H1 (cell line): Measurements from ENCODE around the gene SLC52A3. TPM values are rescaled to one million over a fixed set of nuclear protein-coding genes. Genes with fewer than 3 reads are reported as not detected.

Source experiments
- CTCF ChIA-PET: fragments of 300-600 bp; sonication (Branson Sonifier 250); formaldehyde crosslinking; loops from one replicate; lab custom pipeline; 2021; ENCODE audit not compliant: partially characterized antibody; lab: Charles Lee
- POLR2A ChIA-PET: fragments of 300-600 bp; sonication (Branson Sonifier 250); formaldehyde crosslinking; loops from one replicate; lab custom pipeline; 2021; ENCODE audit warnings: inconsistent platforms; ENCODE audit not compliant: partially characterized antibody; lab: Charles Lee
- DNase-seq, 2 experiments: peaks; one replicate each; pipeline versions ENCODE4 v3.0.0 to v3.0.0-alpha.2; 2010 to 2022; ENCODE audit warnings: low spot score in 2 of 2, low read depth in 1 of 2, mixed read lengths in 1 of 2
- FAIRE-seq: peaks from 2 replicates; lab custom pipeline; 2011; peaks lifted over from hg19 to GRCh38; lab: Jason Lieb, UNC
- H2AFZ ChIP-seq: 2 replicates; pipeline ENCODE4 v1.8.1; 2012; ENCODE audit warnings: low read length, inconsistent platforms
- H2AK5ac ChIP-seq: 2 replicates; pipeline ENCODE4 v1.6.1; 2013; ENCODE audit warnings: low read depth, low read length
- H2BK120ac ChIP-seq: replicated peaks from 2 replicates; pipeline ENCODE3; 2013; ENCODE audit warnings: low read depth, low read length, inconsistent platforms
- H2BK12ac ChIP-seq: 2 replicates; pipeline ENCODE4 v1.6.1; 2013; ENCODE audit warnings: low read depth, low read length
- H2BK15ac ChIP-seq: 2 replicates; pipeline ENCODE4 v1.6.1; 2013; ENCODE audit warnings: low read length
- H2BK20ac ChIP-seq: 2 replicates; pipeline ENCODE4 v1.6.1; 2013; ENCODE audit warnings: low read length
- H2BK5ac ChIP-seq: 2 replicates; pipeline ENCODE4 v1.6.1; 2013; ENCODE audit warnings: low read depth, low read length
- H3K14ac ChIP-seq: 2 replicates; pipeline ENCODE4 v1.6.1; 2013; ENCODE audit warnings: inconsistent platforms; ENCODE audit not compliant: insufficient read length
- H3K18ac ChIP-seq: 2 replicates; pipeline ENCODE4 v1.6.1; 2013; ENCODE audit warnings: low read length; ENCODE audit errors: extremely low read depth
- H3K23ac ChIP-seq: 2 replicates; pipeline ENCODE4 v1.6.1; 2013; ENCODE audit warnings: inconsistent platforms; ENCODE audit not compliant: insufficient read length
- H3K23me2 ChIP-seq: 2 replicates; pipeline ENCODE4 v1.6.1; 2013; ENCODE audit warnings: low read depth, low read length
- H3K27ac ChIP-seq: 2 replicates; pipeline ENCODE4 v1.6.1; 2011; ENCODE audit warnings: low read depth, low read length, inconsistent platforms
- H3K27me3 ChIP-seq, 4 experiments: replicated peaks in 1 of 4; 1 replicate in 1 of 4; 2 replicates in 3 of 4; pipeline versions ENCODE4 v1.6.1 to v1.8.1; 2011 to 2013; ENCODE audit warnings: low read length in 3 of 4, mild to moderate bottlenecking in 3 of 4, inconsistent platforms in 2 of 4, mixed read lengths in 2 of 4, moderate library complexity in 1 of 4; ENCODE audit not compliant: control insufficient read depth in 3 of 4, insufficient read depth in 3 of 4; ENCODE audit errors: extremely low read depth in 1 of 4
- H3K36me3 ChIP-seq, 4 experiments: 2 replicates each; pipeline versions ENCODE4 v1.6.1 to v1.8.1; 2011 to 2013; ENCODE audit warnings: mild to moderate bottlenecking in 4 of 4, low read length in 3 of 4, moderate library complexity in 2 of 4, control low read depth in 1 of 4, inconsistent platforms in 1 of 4; ENCODE audit not compliant: insufficient read depth in 4 of 4, control insufficient read depth in 2 of 4
- H3K4ac ChIP-seq: replicated peaks from 2 replicates; pipeline ENCODE3; 2013; ENCODE audit warnings: low read length, low read depth, mixed read lengths, inconsistent platforms; ENCODE audit not compliant: insufficient read length
- H3K4me1 ChIP-seq, 4 experiments: replicated peaks in 1 of 4; 1 replicate in 1 of 4; 2 replicates in 3 of 4; pipeline versions ENCODE4 v1.6.1 to v1.8.1; 2011 to 2013; ENCODE audit warnings: low read length in 3 of 4, inconsistent platforms in 2 of 4, mixed read lengths in 1 of 4; ENCODE audit not compliant: insufficient read depth in 4 of 4, control insufficient read depth in 3 of 4
- H3K4me2 ChIP-seq, 2 experiments: 2 replicates each; pipeline versions ENCODE4 v1.6.1 to v1.8.1; 2011 to 2013; ENCODE audit warnings: low read depth in 2 of 2, low read length in 2 of 2, control low read depth in 1 of 2, inconsistent platforms in 1 of 2, mild to moderate bottlenecking in 1 of 2; ENCODE audit not compliant: insufficient read depth in 1 of 2
- H3K4me3 ChIP-seq, 4 experiments: fragments of 200-600, 300-600 bp in 1 of 4; sonication (generic), shearing (Covaris generic), sonication (Bioruptor Twin) in 1 of 4; 2 replicates each; pipeline versions ENCODE4 v1.5.1 to v1.8.1; 2011 to 2016; ENCODE audit warnings: low read length in 4 of 4, low read depth in 3 of 4, control low read depth in 2 of 4, inconsistent platforms in 2 of 4, mild to moderate bottlenecking in 2 of 4, mixed read lengths in 1 of 4, moderate library complexity in 1 of 4; ENCODE audit not compliant: insufficient read depth in 2 of 4; ENCODE audit errors: extremely low read depth in 1 of 4
- H3K56ac ChIP-seq: replicated peaks from 2 replicates; pipeline ENCODE3; 2013; ENCODE audit warnings: low read depth, mild to moderate bottlenecking, mixed read lengths, low read length, inconsistent platforms; ENCODE audit not compliant: insufficient read length
- H3K79me1 ChIP-seq: 2 replicates; pipeline ENCODE4 v1.6.1; 2013; ENCODE audit warnings: low read depth, low read length, control low read depth
- H3K79me2 ChIP-seq, 2 experiments: 2 replicates each; pipeline versions ENCODE4 v1.6.1 to v1.8.1; 2012 to 2013; ENCODE audit warnings: low read length in 2 of 2, mild to moderate bottlenecking in 2 of 2, inconsistent platforms in 1 of 2; ENCODE audit not compliant: insufficient read depth in 2 of 2, control insufficient read depth in 1 of 2
- H3K9ac ChIP-seq, 4 experiments: replicated peaks in 1 of 4; 1 replicate in 1 of 4; 2 replicates in 3 of 4; pipeline versions ENCODE4 v1.6.1 to v1.8.1; 2011 to 2013; ENCODE audit warnings: low read depth in 3 of 4, low read length in 3 of 4, control low read depth in 2 of 4, mild to moderate bottlenecking in 2 of 4, moderate library complexity in 2 of 4, inconsistent platforms in 1 of 4; ENCODE audit errors: extremely low read depth in 1 of 4
- H3K9me3 ChIP-seq, 2 experiments: 2 replicates each; pipeline versions ENCODE4 v1.6.1 to v1.8.1; 2012 to 2013; ENCODE audit warnings: mild to moderate bottlenecking in 2 of 2, moderate library complexity in 2 of 2, control low read depth in 1 of 2, inconsistent platforms in 1 of 2, low read depth in 1 of 2, low read length in 1 of 2, mixed read lengths in 1 of 2; ENCODE audit not compliant: insufficient read depth in 2 of 2
- H4K20me1 ChIP-seq, 2 experiments: replicated peaks in 1 of 2; 2 replicates each; pipeline versions ENCODE3 to v1.8.1; 2011 to 2013; ENCODE audit warnings: inconsistent platforms in 2 of 2, low read length in 2 of 2, mild to moderate bottlenecking in 1 of 2; ENCODE audit not compliant: insufficient read depth in 2 of 2, control insufficient read depth in 1 of 2
- H4K5ac ChIP-seq: 2 replicates; pipeline ENCODE4 v1.6.1; 2013; ENCODE audit warnings: low read length, low read depth, mixed read lengths, inconsistent platforms; ENCODE audit not compliant: insufficient read length
- H4K8ac ChIP-seq: 2 replicates; pipeline ENCODE4 v1.8.0; 2013; ENCODE audit warnings: mild to moderate bottlenecking, moderate library complexity, low read length, inconsistent platforms; ENCODE audit not compliant: insufficient read depth; ENCODE audit errors: extremely low read depth
- H4K91ac ChIP-seq: replicated peaks from 2 replicates; pipeline ENCODE3; 2013; ENCODE audit warnings: low read length, mixed read lengths, inconsistent platforms; ENCODE audit not compliant: insufficient read length
- CEBPB ChIP-seq: IDR thresholded peaks from 2 replicates; pipeline ENCODE4 v1.6.1; 2012; ENCODE audit warnings: low read depth, low read length
- HDAC6 ChIP-seq: IDR thresholded peaks from one replicate; pipeline ENCODE4 v1.7.1; 2012; ENCODE audit warnings: low read depth, mild to moderate bottlenecking, inconsistent platforms, low read length, moderate library complexity
- JUND ChIP-seq: IDR thresholded peaks from 2 replicates; pipeline ENCODE4 v1.6.1; 2011; ENCODE audit warnings: mild to moderate bottlenecking, improper control_type of control experiment, low read length
- MAFK ChIP-seq: IDR thresholded peaks from 2 replicates; pipeline ENCODE4 v1.6.1; 2012; ENCODE audit warnings: low read depth, mild to moderate bottlenecking, improper control_type of control experiment, low read length
- POLR2AphosphoS5 ChIP-seq: IDR thresholded peaks from 2 replicates; pipeline ENCODE4 v1.6.1; 2011; ENCODE audit warnings: low read depth, low read length
- POU5F1 ChIP-seq: IDR thresholded peaks from 2 replicates; pipeline ENCODE4 v1.6.1; 2011; ENCODE audit warnings: low read depth, mild to moderate bottlenecking, low read length, moderate library complexity
- RFX5 ChIP-seq: IDR thresholded peaks from 2 replicates; pipeline ENCODE4 v1.6.1; 2011; ENCODE audit warnings: low read depth, low read length, improper control_type of control experiment, borderline replicate concordance
- SIX5 ChIP-seq: IDR thresholded peaks from 2 replicates; pipeline ENCODE4 v1.6.1; 2011; ENCODE audit warnings: mild to moderate bottlenecking, low read depth, low read length
- SP2 ChIP-seq: IDR thresholded peaks from 2 replicates; pipeline ENCODE4 v1.6.1; 2012; ENCODE audit warnings: mild to moderate bottlenecking, low read length, inconsistent platforms
- TAF1 ChIP-seq: IDR thresholded peaks from 2 replicates; pipeline ENCODE4 v1.6.1; 2011; ENCODE audit warnings: mild to moderate bottlenecking, low read depth, low read length
- YY1 ChIP-seq: IDR thresholded peaks from 2 replicates; pipeline ENCODE4 v1.6.1; 2011; ENCODE audit warnings: low read depth, mild to moderate bottlenecking, low read length
- WGBS, 2 experiments: shearing (Covaris generic) in 1 of 2; methylation state at CpG; one replicate each; pipeline versions ENCODE4 v1.1.6 to v1.1.7; 2013 to 2015; ENCODE audit warnings: low lambda C conversion rate in 2 of 2, mixed read lengths in 2 of 2, inconsistent platforms in 1 of 2, low coverage in 1 of 2, missing lambda C conversion rate in 1 of 2; ENCODE audit not compliant: insufficient replicate concordance in 2 of 2, insufficient coverage in 1 of 2, insufficient read length in 1 of 2; ENCODE audit errors: extremely low coverage in 1 of 2, missing lambda C conversion rate in 1 of 2; 5-methylcytosine and 5-hydroxymethylcytosine counted together
- polyA plus RNA-seq, 7 experiments: library from polyadenylated mRNA; depleted of rRNA in 3 of 7; stranded (reverse) in 5 of 7; unstranded in 2 of 7; fragments of >200 nt in 5 of 7; fragments of 200-250 nt in 2 of 7; gene quantifications; 1 replicate in 5 of 7; 2 replicates in 1 of 7; 4 replicates in 1 of 7; pipeline versions ENCODE4 v1.2.1 to v1.2.3, GENCODE V29; 2011 to 2013; ENCODE audit warnings: missing spikeins in 2 of 7, mixed read lengths in 2 of 7
- total RNA-seq: library from RNA; stranded (reverse); fragmentation: NEBNext Ultra II Directional; extraction: Animal tissue kit (Norgen Biotek cat#: 25700); gene quantifications from 2 replicates; pipeline ENCODE4 v1.2.1, GENCODE V29; 2021

Gene SLC52A3
- total and polyA plus RNA-seq, 2 of the 8 experiments (the other 6 are each of a cell fraction or from before 2014, with no cell fraction given), result 2.3 to 4.2 TPM

DNA sequence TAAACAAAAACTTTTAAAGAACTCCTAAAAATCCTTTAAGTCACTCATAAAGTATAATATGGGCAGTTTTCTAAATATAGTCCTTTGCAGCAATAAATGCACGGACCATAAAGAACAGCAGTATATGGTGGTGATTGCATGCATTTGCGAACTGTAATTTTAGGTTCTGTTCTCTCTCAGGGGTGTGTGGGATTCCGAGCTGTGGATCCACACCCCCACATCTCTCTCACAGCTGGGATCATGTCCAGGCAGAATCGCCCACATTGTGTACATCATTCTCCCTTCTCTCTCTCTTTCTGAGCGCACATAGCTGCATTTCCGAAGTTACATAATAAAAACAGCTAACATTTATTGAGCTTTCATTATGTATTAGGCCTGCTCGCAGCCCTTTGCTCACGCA is 28.6 kb downstream of the SLC52A3 start:
- ChIA-PET CTCF (interaction anchor here (0.6 to 4.2 kb wide), 48 partner anchors 10 to 331 kb away, joined by 3 to 35 read pairs (median 6); partner anchors contain the start of genes SCRT2 and SLC52A3), POLR2A (interaction anchor here (1.3 to 1.6 kb wide), 4 partner anchors 11 to 88 kb away, joined by 3 to 4 read pairs (median 3); no protein-coding TSS in a partner anchor)
- no peak overlapping the region for H2BK15ac ChIP-seq
- no peaks in the 10 kb centered on the region for H3K79me2 ChIP-seq
- H3K4me3 ChIP-seq, result no peak overlapping the region
- H2AFZ ChIP-seq, result no peak overlapping the region
- H3K23me2 ChIP-seq, result no peaks in the 10 kb centered on the region
- TF ChIP-seq CEBPB (no peak), YY1 (no peak), HDAC6 (no peak), MAFK (no peak), SP2 (no peak), TAF1 (no peak), RFX5 (no peak), POLR2AphosphoS5 (no peak), SIX5 (no peak), JUND (no peak), POU5F1 (no peak)
- no peak overlapping the region for H2BK5ac ChIP-seq
- 0 out of 7 replicates have a peak, but pooled peaks cover 0 to 2% (median 0%) of the 10 kb centered on the region in 4 experiments for H3K27me3 ChIP-seq
- H2BK20ac ChIP-seq, result no peak overlapping the region
- H4K8ac ChIP-seq, result no peak overlapping the region
- peaks cover 0 to 1% (median 0%) of the 10 kb centered on the region in 4 experiments; a peak in 1 of 7 replicates for H3K4me1 ChIP-seq
- 0 out of 4 replicates have a peak, but pooled peaks cover 0 to 3% of the 10 kb centered on the region in 2 experiments for H3K9me3 ChIP-seq
- H4K91ac ChIP-seq, result no peak overlapping the region
- 92% methylated on average over 8 of the region's 8 CpGs; no CpG with 5 or more reads in 1 of the 2 experiments for WGBS, 2 experiments
- H2BK12ac ChIP-seq, result no peak overlapping the region
- no peak overlapping the region for H3K9ac ChIP-seq
- no peak overlapping the region for H3K56ac ChIP-seq
- no peak overlapping the region for H3K27ac ChIP-seq
- H2AK5ac ChIP-seq, result no peak overlapping the region
- FAIRE-seq (no peak), DNase-seq (no peak)
- H3K14ac ChIP-seq, result no peak overlapping the region
- no peak overlapping the region for H3K4me2 ChIP-seq
- no peak overlapping the region for H4K5ac ChIP-seq
- H3K36me3 ChIP-seq, result no peaks in the 10 kb centered on the region
- no peak overlapping the region for H2BK120ac ChIP-seq
- no peaks in the 10 kb centered on the region for H3K79me1 ChIP-seq
- no peak overlapping the region for H3K4ac ChIP-seq
- H3K18ac ChIP-seq, result no peak overlapping the region
- H3K23ac ChIP-seq, result no peak overlapping the region
- no peaks in the 10 kb centered on the region for H4K20me1 ChIP-seq
